Adrenal gland (tissue), 5 donors: ENCODE results near the gene KRTAP5-2.
"Not testable (repeated sequence)": the region's sequence is repeated elsewhere in the genome, so short reads cannot be mapped to it uniquely, and the experiment has no call there.

ENCODE experiments used
- CTCF ChIP-seq, 6 experiments: fragments of 450-650 bp in 4 of 6; fragments of 200-600 bp in 2 of 6; sonication (generic) in 1 of 6; IDR thresholded peaks; 1 replicate in 5 of 6; 2 replicates in 1 of 6; pipeline versions ENCODE4 v1.5.1 to v1.8.0; 2016 to 2021; ENCODE audit warnings: antibody characterized with exemption in 6 of 6, mild to moderate bottlenecking in 2 of 6, moderate library complexity in 1 of 6
- POLR2A ChIP-seq, 2 donors: fragments of 450-650 bp; IDR thresholded peaks; one replicate each; pipeline ENCODE4 v1.6.1; 2017; ENCODE audit warnings: antibody characterized with exemption in 2 of 2, mild to moderate bottlenecking in 2 of 2, moderate library complexity in 1 of 2
- donor health status: DM: no; HTN: no; CAD: no.

- not testable (repeated sequence) for TF ChIP-seq CTCF, POLR2A (IDR thresholded peaks at IDR 0.05)
Observed at GRCh38 chr11:1607901-1608300, 9.8 kb upstream of the KRTAP5-2 start.
